Epithelial cell of proximal tubule (primary cell): ENCODE measurements around the gene HES2. TPM values are rescaled to one million over a fixed set of nuclear protein-coding genes. Genes with fewer than 3 reads are reported as not detected.
A peak's percentile ranks its signal among the peaks of the same experiment; 100 is the strongest.
"Not testable (repeated sequence)": the region's sequence is repeated elsewhere in the genome, so short reads cannot be mapped to it uniquely, and the experiment has no call there.

Source experiments
- DNase-seq: peaks from one replicate; pipeline ENCODE4 v3.0.0-alpha.2; 2011; ENCODE audit warnings: low read depth
- H3K4me3 ChIP-seq: 2 replicates; pipeline ENCODE4 v1.5.1; 2011; ENCODE audit warnings: low read depth, mild to moderate bottlenecking, low read length
- total RNA-seq: library from RNA; depleted of rRNA; stranded (reverse); fragments of >200 nt; gene quantifications from 2 replicates; pipeline ENCODE4 v1.2.3, GENCODE V29; 2015
- TF ChIP-seq, protein P1 (sequence below): conservative IDR thresholded peaks from 2 replicates; pipeline ENCODE4 v1.5.1; 2012; ENCODE audit warnings: low read depth, mild to moderate bottlenecking, low read length

The HES2 gene
- total RNA-seq, 1 donor from 2014 or later: 6.2 TPM

DNA sequence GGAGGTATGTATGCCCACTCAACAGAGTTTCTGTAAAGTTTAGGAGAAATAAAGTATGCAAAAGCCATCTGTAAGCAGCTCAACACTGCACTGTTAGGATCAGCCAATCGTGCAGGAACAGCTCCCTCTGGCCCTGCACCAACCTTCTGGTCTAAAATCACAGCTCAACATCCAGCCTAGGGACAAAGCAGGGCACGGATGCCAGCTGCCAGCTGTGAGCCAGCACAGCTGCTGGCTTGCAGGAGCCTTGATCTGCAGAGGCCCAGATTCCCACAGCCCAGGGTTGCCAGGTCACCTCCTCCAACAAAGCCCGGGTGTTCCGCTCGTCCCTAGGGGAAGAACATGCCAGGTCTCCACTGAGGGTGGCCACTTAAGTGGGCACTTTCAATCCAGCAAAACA, 34.8 kb downstream of the HES2 start:
- TF ChIP-seq, protein P1, sequence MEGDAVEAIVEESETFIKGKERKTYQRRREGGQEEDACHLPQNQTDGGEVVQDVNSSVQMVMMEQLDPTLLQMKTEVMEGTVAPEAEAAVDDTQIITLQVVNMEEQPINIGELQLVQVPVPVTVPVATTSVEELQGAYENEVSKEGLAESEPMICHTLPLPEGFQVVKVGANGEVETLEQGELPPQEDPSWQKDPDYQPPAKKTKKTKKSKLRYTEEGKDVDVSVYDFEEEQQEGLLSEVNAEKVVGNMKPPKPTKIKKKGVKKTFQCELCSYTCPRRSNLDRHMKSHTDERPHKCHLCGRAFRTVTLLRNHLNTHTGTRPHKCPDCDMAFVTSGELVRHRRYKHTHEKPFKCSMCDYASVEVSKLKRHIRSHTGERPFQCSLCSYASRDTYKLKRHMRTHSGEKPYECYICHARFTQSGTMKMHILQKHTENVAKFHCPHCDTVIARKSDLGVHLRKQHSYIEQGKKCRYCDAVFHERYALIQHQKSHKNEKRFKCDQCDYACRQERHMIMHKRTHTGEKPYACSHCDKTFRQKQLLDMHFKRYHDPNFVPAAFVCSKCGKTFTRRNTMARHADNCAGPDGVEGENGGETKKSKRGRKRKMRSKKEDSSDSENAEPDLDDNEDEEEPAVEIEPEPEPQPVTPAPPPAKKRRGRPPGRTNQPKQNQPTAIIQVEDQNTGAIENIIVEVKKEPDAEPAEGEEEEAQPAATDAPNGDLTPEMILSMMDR: no peak
- DNase-seq: no peak
- H3K4me3 ChIP-seq: peak overlapping the region; percentile 34

DNA sequence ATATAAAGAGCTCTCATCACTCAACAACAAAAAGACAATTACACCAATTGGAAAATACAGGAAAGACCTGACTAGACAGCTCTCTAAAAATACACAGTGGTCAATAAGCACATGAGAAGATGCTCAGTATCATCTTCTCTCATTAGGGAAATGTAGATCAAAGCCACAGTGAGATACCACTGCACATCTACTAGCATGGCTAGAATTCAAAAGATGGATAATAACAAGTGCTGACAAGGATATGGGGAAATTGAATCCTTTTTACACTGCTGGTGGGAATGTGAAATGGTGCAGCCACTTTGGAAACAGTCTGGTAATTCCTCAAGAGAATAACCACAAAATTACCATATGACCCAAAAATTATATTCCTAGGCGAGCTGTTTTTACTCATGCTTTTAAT, 35.6 kb downstream of the HES2 start:
- no peak overlapping the region for H3K4me3 ChIP-seq
- TF ChIP-seq, protein P1: no peak
- no peak for DNase-seq

DNA sequence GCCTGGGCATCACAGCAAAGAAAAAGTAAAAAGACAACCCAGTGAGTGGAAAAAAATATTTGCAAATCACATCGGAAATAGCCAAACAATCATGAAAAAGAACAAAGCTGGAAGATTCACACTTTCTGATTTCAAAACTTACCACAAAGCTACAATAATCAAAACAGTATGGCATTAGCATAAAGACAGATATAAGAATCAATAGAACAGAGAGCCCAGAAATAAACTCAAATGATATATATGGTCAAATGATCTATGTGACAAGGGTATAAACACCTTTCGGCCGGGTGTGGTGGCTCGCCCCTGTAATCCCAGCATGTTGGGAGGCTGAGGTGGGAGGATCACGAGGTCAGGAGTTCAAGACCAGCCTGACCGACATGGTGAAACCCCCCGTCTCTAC, 39.7 kb downstream of the HES2 start:
- no peak overlapping the region for H3K4me3 ChIP-seq
- no peak for DNase-seq
- TF ChIP-seq, protein P1: no peak

DNA sequence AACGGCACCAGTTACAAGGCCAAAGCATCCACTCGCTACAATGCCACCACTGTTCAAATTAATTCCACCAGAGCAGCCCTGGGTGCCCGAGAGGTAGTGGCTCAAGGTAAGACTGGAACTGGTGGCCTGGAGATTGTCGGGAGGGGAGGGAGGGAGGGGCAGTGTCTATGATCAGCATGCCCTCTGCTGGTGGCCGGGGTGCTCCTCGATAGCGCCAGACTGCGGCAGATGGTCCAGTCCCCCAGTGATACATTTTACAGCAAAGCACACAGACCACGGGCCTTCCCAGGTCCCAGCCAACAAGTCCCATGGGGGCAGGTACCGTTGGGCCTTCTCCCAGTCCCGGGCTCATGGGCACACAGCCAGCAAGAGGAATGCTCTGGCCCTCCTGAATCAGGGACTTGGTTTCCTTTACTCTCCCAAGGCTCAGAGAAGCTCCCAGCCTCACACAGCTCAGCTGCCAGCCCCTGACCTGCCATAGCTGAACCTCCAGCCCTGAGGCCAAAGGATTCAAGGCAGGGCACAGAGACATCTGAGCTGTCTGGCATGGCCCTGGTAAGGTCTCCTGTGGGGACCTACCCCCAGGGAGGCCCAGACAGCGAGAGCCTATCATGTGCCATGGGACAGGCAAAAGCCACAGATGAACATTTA, 41.5 kb downstream of the HES2 start:
- TF ChIP-seq, protein P1: no peak
- no peak overlapping the region for H3K4me3 ChIP-seq
- no peak for DNase-seq

DNA sequence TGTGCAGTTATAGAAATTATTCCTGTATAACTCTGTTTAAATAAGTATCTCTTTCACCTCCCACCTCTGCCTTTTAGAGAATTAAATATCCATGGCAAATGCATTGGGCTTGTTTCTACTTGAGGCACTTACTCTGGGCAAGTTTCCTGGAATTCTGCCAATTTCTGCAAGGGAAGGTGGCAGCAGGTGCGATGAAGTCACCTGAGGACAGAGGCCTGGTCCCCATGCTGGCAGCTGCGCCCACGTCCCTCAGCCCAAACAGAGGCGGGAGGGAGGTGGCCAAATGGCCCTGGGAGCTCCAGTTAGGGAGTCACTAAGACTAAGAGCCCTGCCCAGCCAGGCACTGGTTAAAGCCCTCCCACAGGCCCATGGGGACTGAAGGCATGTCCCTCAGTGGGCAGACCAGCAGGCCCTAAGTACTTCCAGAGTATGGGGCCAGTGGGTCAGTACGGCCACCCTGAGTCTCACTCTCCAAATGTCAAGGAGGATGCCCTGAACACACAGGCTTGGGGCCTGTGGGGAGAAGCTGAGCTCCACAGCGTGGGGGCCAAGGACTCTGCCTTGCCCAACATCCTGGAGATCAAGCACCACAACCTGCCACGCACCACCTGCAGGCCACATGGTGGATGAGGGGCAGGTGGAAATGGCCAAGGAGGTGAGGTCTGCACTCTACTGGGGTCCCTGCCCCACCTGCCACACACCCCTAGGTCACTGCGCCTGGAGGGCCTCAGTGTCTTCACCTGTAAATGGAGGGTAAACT, 45.6 kb downstream of the HES2 start:
- no peak overlapping the region for H3K4me3 ChIP-seq
- TF ChIP-seq, protein P1: no peak
- DNase-seq: no peak

DNA sequence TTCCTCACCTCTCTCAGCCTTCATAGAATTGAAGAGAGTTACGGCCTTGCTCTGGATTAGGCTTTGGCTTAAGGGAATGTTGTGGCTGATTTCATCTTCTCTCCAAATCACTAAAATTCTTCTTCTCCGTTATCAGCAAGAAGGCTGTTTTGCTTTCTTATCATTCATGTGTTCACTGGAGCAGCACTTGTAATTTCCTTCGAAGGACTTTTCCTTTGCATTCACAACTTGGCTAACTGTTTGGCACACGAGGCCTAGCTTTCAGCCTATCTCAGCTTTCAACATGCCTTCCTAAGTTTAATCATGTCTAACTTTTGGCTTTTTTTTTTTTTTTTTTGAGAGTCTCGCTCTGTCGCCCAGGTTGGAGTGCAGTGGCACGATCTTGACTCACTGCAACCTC, 47.5 kb downstream of the HES2 start:
- H3K4me3 ChIP-seq, DNase-seq: not testable (repeated sequence)

DNA sequence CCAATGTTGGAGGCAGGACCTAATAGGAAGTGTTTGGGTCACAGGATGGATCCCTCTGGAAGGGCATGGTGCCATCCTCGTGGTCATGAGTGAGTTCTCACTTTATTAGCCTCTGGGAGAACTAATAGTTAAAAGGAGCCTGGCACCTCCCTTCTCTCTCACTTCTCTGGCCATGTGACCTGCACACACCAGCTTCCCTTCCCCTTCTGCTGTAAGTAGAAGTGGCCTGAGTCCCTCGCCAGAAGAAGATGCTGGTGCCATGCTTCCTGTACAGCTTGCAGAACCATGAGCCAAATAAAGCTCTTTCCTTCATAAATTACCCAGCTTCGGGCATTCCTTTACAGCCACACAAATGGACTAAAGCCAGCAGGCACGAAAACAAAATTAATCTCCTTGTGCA, 49.7 kb downstream of the HES2 start:
- TF ChIP-seq, protein P1: no peak
- DNase-seq: no peak
- no peak overlapping the region for H3K4me3 ChIP-seq
